Stimulated activated CD4-positive, alpha-beta T cell treated with anti-CD3 and anti-CD28 coated beads, Interleukin-2, amount 100 ng/mL, for 48 hours (primary cell): ENCODE results near the gene KLHL40.
"Not testable (repeated sequence)": the region's sequence is repeated elsewhere in the genome, so short reads cannot be mapped to it uniquely, and the experiment has no call there.

Experiments
- DNase-seq, 2 donors: peaks; one replicate each; pipeline ENCODE4 v3.0.0-alpha.2; 2020

Gene KLHL40

GRCh38 chr3:42705962-42706585, 20.7 kb downstream of the KLHL40 start:
- DNase-seq: no peak

DNA sequence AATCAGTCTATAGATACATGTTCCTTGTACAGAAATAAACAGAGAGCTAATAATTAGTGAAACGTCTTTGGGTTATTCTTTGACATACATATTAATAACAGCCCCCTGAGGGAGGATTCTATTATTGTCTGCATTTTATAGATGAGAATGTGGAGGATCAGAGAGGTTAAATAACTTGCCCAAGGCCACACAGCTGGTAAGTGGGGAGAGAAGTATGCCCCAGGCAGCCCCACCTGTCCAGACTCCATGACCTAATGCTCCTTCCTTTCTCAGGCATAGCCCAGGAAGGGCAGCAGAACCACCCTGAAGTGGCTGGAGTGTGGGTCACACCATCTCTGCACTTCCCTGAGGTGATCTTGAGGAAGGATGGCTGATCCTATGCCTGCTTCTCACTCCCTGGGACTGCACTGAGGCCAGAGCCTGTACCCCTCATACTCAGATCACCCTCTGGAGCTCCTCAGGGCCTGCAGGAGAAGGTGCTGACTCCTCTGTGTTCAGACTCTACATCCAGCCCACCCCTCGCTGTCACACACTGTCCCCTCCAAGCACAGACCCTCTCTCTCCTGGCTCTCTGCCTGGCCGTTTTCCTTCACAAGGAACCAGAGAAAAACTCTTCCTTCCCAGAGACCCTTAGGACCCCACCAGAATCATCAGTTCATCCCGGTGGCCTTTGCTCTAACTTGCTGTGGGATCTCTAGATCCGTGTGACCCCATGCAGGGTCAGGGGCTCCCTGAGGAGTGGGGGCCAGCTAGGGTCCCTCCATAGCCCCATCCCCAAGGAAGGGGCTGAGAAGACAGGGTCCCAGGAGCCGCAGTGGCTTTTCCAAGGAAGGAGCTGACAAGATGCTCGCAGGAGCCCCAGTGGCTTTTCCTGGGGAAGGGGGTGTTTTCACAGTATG, 21.6 kb downstream of the KLHL40 start:
- no peak for DNase-seq

DNA sequence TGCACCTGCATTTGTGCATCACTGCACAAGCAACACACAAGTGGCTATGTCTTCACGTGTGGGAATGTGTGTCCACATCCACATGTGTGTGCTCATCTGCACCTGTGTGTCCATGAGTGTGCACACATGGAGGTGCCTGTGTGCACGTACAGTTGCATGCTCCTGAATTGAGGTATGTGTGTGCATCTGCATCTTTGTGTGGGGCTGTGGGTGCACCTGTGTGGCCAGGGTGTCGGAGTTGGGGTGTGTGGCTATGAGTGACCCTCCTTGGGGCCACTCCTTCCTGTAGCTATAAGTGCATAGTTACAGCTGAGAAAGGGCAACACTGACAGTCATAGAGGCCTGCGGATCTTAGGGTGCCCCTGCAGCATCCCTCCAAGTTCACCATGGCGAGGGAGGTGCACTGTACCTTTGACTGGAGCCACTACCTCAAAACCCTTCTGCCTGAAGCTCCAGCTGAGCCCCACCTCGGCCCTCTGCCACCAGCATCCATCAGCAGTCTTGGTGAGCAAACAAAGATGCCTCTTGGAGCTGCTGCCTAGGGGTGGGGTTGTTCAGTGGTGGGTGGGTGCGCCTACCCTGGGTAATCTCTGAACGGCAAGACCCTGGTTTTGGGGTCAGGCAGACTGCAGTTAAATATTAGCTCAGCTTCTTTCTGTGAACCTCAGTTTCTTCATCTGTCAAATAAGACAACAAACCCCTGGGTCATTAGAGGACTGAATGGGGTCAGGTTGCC, 22.5 kb downstream of the KLHL40 start:
- no peak for DNase-seq

DNA sequence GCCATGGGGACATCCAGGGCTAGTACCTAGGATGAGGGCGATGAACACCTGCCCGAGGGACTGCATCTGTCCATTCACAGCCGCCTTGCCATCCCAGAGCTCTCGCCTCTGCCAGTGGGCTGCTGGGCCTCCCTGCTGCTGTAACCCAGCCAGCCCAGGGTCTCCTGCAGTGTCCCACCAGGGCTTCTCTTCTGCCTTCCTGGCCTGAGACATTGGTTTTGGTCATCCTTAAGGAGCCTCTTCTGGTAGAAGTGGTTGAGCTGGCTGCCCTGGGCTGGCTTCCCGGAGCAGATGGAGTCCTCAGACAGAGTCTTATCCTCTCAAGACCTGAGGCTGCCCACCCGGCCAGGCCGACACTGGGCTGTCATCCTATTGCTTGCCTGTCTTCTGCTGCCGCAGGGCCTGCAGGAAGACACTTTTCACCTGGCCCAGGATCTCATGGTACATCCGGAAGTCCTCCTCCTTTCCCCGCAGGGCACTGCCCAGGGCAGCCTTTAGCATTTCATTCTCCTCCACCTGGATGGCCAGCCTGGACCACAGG, 23.3 kb downstream of the KLHL40 start:
- DNase-seq: no peak

- DNase-seq: no peak
Observed at GRCh38 chr3:42709621-42710020, 24.3 kb downstream of the KLHL40 start.

DNA sequence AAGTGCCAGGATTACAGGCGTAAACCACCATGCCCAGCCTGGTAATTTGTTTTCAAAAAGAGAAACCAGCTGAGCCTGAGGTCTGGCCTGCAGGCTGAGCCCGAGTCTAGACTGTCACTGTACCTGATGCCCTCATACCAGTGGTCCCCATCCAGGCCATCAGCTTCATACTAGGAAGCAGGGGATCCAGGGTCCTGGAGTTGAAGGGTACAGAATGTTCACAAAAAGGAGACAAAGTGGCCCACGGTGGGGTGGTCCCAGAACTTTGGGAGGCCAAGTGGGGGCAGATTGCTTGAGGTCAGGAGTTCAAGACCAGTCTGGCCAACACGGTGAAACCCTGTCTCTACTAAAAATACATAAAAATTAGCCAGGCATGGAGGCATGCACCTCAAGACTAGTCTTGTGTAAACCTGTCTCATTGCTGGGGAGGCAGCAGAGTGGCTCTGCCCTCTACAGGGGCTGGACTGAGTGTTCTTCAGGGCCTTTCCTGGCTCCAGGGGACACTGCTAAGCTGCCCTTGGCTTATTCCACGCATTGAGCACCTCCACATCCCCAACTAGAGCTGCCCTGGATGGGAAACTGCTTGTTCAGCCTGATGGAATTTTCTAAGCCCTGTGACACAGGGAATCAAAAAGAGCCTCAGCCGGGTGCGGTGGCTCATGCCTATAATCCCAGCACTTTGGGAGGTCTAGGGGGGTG, 25.1 kb downstream of the KLHL40 start:
- no peak for DNase-seq

GRCh38 chr3:42711491-42712343, 26.4 kb downstream of the KLHL40 start:
- DNase-seq: no peak

- no peak for DNase-seq
Observed at GRCh38 chr3:42712344-42712648, 27.0 kb downstream of the KLHL40 start.

- DNase-seq: no peak
Observed at GRCh38 chr3:42712688-42713372, 27.5 kb downstream of the KLHL40 start.

- DNase-seq: no peak
Observed at GRCh38 chr3:42713747-42714146, 28.4 kb downstream of the KLHL40 start.

DNA sequence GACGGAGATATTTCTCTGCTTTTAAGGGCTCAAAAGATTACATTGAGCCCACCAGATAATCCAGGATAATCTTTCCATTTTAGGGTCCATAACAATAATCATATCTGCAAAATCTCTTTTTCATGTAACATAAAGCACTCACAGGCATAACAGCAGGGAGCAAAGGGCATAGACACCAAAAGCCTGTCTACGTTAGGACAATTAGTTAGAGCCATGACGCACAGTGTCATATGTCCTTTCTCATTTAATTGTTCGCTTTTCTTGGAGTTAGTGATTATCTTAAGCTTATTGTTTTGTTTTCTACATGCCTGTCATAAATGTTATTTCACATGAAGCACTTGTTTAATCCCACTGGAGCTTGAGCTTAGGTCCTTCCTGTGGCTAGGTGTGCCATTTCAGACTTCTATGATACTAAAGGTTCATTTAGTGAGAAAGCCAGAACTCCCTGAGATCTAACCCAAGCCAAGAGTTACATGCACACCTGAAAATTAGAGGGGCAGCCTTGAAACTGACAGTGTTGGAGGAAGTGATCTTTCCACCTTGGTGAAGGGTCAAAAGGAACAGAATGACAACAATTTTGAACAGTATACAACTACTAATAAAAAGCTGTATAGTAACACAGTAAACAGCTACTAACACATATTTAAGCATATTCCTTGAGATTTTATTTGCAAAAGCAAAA, 29.0 kb downstream of the KLHL40 start:
- DNase-seq: no peak

- DNase-seq: no peak
Observed at GRCh38 chr3:42717306-42717705, 32.0 kb downstream of the KLHL40 start.

GRCh38 chr3:42718338-42718737, 33.0 kb downstream of the KLHL40 start:
- DNase-seq: no peak

- DNase-seq: no peak
Observed at GRCh38 chr3:42719002-42719401, 33.7 kb downstream of the KLHL40 start.

- no peak for DNase-seq
Observed at GRCh38 chr3:42720126-42720525, 34.8 kb downstream of the KLHL40 start.

DNA sequence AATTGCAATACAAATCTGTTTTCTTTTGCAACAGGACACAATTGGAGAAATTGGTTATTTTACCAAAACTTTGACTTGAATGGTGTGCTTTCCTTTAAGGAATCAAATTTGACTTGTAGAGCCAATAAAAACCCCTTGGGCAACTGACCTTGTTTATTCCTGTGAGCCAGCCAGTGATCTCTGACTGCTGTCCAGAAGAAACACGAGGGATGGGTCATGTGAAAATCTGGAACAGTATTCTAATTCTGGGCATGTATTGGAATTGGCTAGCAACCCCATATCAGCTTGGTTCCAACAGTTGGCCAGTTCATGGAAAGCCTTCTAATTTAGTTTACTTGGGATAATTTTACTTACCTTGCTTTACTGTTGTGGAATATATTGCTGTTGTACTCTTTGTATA, 36.4 kb downstream of the KLHL40 start:
- no peak for DNase-seq

DNA sequence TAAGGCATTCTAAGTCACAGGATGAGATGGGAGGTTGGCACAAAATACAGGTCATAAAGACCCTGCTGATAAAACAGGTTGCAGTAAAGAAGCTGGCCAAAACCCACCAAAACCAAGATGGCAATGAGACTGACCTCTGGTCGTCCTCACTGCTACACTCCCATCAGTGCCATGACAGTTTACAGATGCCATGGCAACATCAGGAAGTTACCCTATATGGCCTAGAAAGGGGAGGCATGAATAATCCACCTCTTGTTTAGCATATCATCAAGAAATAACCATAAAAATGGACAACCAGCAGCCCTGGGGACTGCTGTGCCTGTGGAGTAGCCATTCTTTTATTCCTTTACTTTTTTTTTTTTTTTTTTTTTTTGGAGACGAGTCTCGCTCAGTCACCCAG, 37.1 kb downstream of the KLHL40 start:
- not testable (repeated sequence) for DNase-seq

DNA sequence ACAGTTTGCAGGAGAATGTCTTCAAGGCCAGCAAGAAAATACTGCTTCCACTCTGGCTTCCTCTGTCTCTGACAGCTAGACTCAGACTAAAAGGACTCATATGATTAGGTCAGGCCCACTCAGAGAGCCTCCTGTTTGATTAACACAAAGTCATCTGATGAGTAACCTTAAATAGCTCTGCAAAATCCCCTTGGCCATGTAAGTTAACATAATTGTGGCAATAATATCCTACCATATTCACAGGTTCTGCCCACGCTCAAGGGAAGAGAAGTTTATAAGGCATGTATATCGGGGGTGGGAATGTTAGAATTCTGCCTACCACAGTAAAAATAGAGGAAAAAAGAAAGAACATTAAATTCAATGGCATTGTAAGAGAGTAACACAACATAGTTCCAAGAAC, 37.9 kb downstream of the KLHL40 start:
- no peak for DNase-seq

GRCh38 chr3:42725454-42725853, 40.1 kb downstream of the KLHL40 start:
- no peak for DNase-seq

DNA sequence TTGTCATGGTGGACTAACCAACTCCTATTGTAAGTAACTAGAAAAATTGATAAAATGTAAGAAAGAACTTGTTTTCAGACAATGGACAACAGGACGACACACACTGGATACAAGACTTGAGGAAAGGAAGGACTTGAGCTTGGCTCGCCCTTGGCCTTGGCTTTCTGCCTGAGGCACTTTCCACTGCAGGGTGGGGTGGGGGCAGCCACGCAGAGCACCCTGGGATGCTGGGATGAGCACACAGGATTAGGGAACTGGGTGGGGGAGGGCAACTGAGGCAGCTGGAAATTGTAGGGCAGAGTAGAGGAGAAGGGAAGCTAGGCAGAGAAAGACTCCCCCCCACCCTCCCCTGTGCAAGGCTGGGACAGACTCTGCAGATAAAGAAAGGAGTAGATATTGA, 42.7 kb downstream of the KLHL40 start:
- DNase-seq: no peak
